IMR-90 (cell line): Measurements from ENCODE around the gene RYR1. TPM values are rescaled to one million over a fixed set of nuclear protein-coding genes. Genes with fewer than 3 reads are reported as not detected.

ENCODE experiments used
- ATAC-seq: fragments of 200-7000 bp; cut with Tn5 transposase; 2 replicates; pipeline ENCODE4 v1.9.1; 2020; ENCODE audit warnings: low read depth, mild to moderate bottlenecking, moderate library complexity
- BruUV-seq: library from RNA; stranded (reverse); fragments of 400-500 nt; replicated peaks from 2 replicates; lab custom pipeline; 2021; lab: Mats Ljungman, UMichigan
- CTCF ChIA-PET: fragments of 300-600 bp; formaldehyde crosslinking; extraction: SDS; loops from one replicate; lab custom pipeline; 2021; ENCODE audit warnings: antibody characterized with exemption; lab: Yijun Ruan, JAX
- POLR2A ChIA-PET: fragments of 300-600 bp; sonication (Branson Sonifier 250); formaldehyde crosslinking; loops from one replicate; lab custom pipeline; 2022; ENCODE audit warnings: antibody characterized with exemption; ENCODE audit not compliant: unreplicated experiment; lab: Charles Lee
- DNase-seq: peaks from one replicate; pipeline ENCODE4 v3.0.0; 2013
- H2AFZ ChIP-seq: replicated peaks from 2 replicates; pipeline ENCODE3; 2013; ENCODE audit warnings: low read length, mild to moderate bottlenecking; ENCODE audit not compliant: poor library complexity
- H2AK5ac ChIP-seq: 2 replicates; pipeline ENCODE4 v1.6.1; 2013; ENCODE audit warnings: low read depth, low read length, inconsistent platforms
- H2AK9ac ChIP-seq: replicated peaks from 2 replicates; pipeline ENCODE3; 2013; ENCODE audit warnings: mild to moderate bottlenecking, low read depth, low read length, moderate library complexity; ENCODE audit not compliant: poor library complexity
- H2BK120ac ChIP-seq: 2 replicates; pipeline ENCODE4 v1.6.1; 2013; ENCODE audit warnings: low read depth, low read length, inconsistent platforms
- H2BK15ac ChIP-seq: 3 replicates; pipeline ENCODE4 v1.6.1; 2013; ENCODE audit warnings: low read depth, low read length, inconsistent platforms
- H2BK20ac ChIP-seq: 2 replicates; pipeline ENCODE4 v1.6.1; 2013; ENCODE audit warnings: low read depth, mild to moderate bottlenecking, inconsistent platforms, low read length, moderate library complexity
- H2BK5ac ChIP-seq: 2 replicates; pipeline ENCODE4 v1.6.1; 2013; ENCODE audit warnings: mild to moderate bottlenecking, low read depth, low read length, inconsistent platforms; ENCODE audit not compliant: poor library complexity, severe bottlenecking
- H3K14ac ChIP-seq: replicated peaks from 2 replicates; pipeline ENCODE4 v1.6.1; 2013; ENCODE audit warnings: low read depth, low read length, inconsistent platforms
- H3K18ac ChIP-seq: 2 replicates; pipeline ENCODE4 v1.6.1; 2013; ENCODE audit warnings: low read depth, low read length, control low read depth
- H3K23ac ChIP-seq: 2 replicates; pipeline ENCODE4 v1.6.1; 2013; ENCODE audit warnings: low read depth, low read length, inconsistent platforms
- H3K27ac ChIP-seq: 2 replicates; pipeline ENCODE4 v1.5.1; 2013; ENCODE audit warnings: mild to moderate bottlenecking, control low read depth, low read length; ENCODE audit not compliant: insufficient read depth
- H3K27me3 ChIP-seq: 2 replicates; pipeline ENCODE4 v1.6.1; 2013; ENCODE audit warnings: low read length; ENCODE audit not compliant: control insufficient read depth, insufficient read depth
- H3K36me3 ChIP-seq: 2 replicates; pipeline ENCODE4 v1.6.1; 2013; ENCODE audit warnings: low read length, mixed read lengths; ENCODE audit not compliant: control insufficient read depth, insufficient read depth
- H3K4ac ChIP-seq: 2 replicates; pipeline ENCODE4 v1.6.1; 2013; ENCODE audit warnings: low read depth, low read length, inconsistent platforms
- H3K4me1 ChIP-seq: 2 replicates; pipeline ENCODE4 v1.6.1; 2013; ENCODE audit warnings: low read length, mixed read lengths; ENCODE audit not compliant: control insufficient read depth, insufficient read depth
- H3K4me2 ChIP-seq: 2 replicates; pipeline ENCODE4 v1.6.1; 2013; ENCODE audit warnings: low read depth, mild to moderate bottlenecking, control low read depth, low read length, moderate library complexity
- H3K4me3 ChIP-seq: 2 replicates; pipeline ENCODE4 v1.5.1; 2013; ENCODE audit warnings: low read depth, mild to moderate bottlenecking, control low read depth, low read length, moderate library complexity; ENCODE audit not compliant: insufficient read depth
- H3K56ac ChIP-seq: 2 replicates; pipeline ENCODE4 v1.6.1; 2013; ENCODE audit warnings: low read length, inconsistent platforms; ENCODE audit not compliant: insufficient read depth; ENCODE audit errors: extremely low read depth
- H3K79me1 ChIP-seq, 2 experiments: 2 replicates each; pipeline ENCODE4 v1.6.1; 2013; ENCODE audit warnings: low read length in 2 of 2, inconsistent platforms in 1 of 2, low read depth in 1 of 2
- H3K9ac ChIP-seq: 2 replicates; pipeline ENCODE4 v1.6.1; 2013; ENCODE audit warnings: low read depth, low read length, control low read depth
- H3K9me1 ChIP-seq: 2 replicates; pipeline ENCODE4 v1.6.1; 2013; ENCODE audit warnings: low read length, inconsistent platforms; ENCODE audit not compliant: insufficient read depth
- H3K9me3 ChIP-seq: 2 replicates; pipeline ENCODE4 v1.6.1; 2013; ENCODE audit warnings: low read length; ENCODE audit not compliant: control insufficient read depth, insufficient read depth
- H4K20me1 ChIP-seq: 2 replicates; pipeline ENCODE4 v1.6.1; 2013; ENCODE audit warnings: low read length, inconsistent platforms; ENCODE audit not compliant: insufficient read depth
- H4K5ac ChIP-seq: 2 replicates; pipeline ENCODE4 v1.6.1; 2013; ENCODE audit warnings: mild to moderate bottlenecking, low read depth, low read length, control low read depth
- H4K8ac ChIP-seq, 2 experiments: 2 replicates each; pipeline ENCODE4 v1.6.1; 2013; ENCODE audit warnings: low read depth in 2 of 2, low read length in 2 of 2, control low read depth in 1 of 2, inconsistent platforms in 1 of 2
- H4K91ac ChIP-seq: 2 replicates; pipeline ENCODE4 v1.6.1; 2013; ENCODE audit warnings: low read depth, low read length, inconsistent platforms; ENCODE audit not compliant: insufficient read depth
- BHLHE40 ChIP-seq: fragments of 150-350 bp; IDR thresholded peaks from 2 replicates; pipeline ENCODE4 v1.6.1; 2016; ENCODE audit warnings: mild to moderate bottlenecking, low read depth, low read length
- CEBPB ChIP-seq: IDR thresholded peaks from 2 replicates; pipeline ENCODE4 v1.6.1; 2012; ENCODE audit warnings: low read depth, low read length, improper control_type of control experiment
- CHD1 ChIP-seq: IDR thresholded peaks from 2 replicates; pipeline ENCODE4 v1.6.1; 2012; ENCODE audit warnings: low read depth, low read length, improper control_type of control experiment
- ELK1 ChIP-seq: fragments of 150-350 bp; IDR thresholded peaks from 2 replicates; pipeline ENCODE4 v1.6.1; 2016; ENCODE audit warnings: low read depth, mild to moderate bottlenecking, low read length, moderate library complexity, borderline replicate concordance
- FOS ChIP-seq: fragments of 150-350 bp; IDR thresholded peaks from 2 replicates; pipeline ENCODE4 v1.6.1; 2016; ENCODE audit warnings: low read depth, low read length
- MAFK ChIP-seq: IDR thresholded peaks from 2 replicates; pipeline ENCODE4 v1.6.1; 2012; ENCODE audit warnings: low read depth, low read length, improper control_type of control experiment
- MAZ ChIP-seq: IDR thresholded peaks from 2 replicates; pipeline ENCODE4 v1.6.1; 2012; ENCODE audit warnings: low read depth, mild to moderate bottlenecking, low read length, improper control_type of control experiment, moderate library complexity, borderline replicate concordance
- MXI1 ChIP-seq: IDR thresholded peaks from 2 replicates; pipeline ENCODE4 v1.6.1; 2012; ENCODE audit warnings: low read depth, mild to moderate bottlenecking, low read length, moderate library complexity, borderline replicate concordance
- NFE2L2 ChIP-seq: fragments of 150-350 bp; IDR thresholded peaks from 2 replicates; pipeline ENCODE4 v1.6.1; 2016; ENCODE audit warnings: low read depth, mild to moderate bottlenecking, low read length
- POLR2A ChIP-seq: IDR thresholded peaks from 2 replicates; pipeline ENCODE4 v1.6.1; 2012; ENCODE audit warnings: mild to moderate bottlenecking, low read depth, low read length
- RAD21 ChIP-seq: IDR thresholded peaks from 2 replicates; pipeline ENCODE4 v1.6.1; 2012; ENCODE audit warnings: low read length, improper control_type of control experiment
- RCOR1 ChIP-seq: IDR thresholded peaks from 2 replicates; pipeline ENCODE4 v1.6.1; 2012; ENCODE audit warnings: mild to moderate bottlenecking, low read length, improper control_type of control experiment; ENCODE audit not compliant: insufficient replicate concordance
- RFX5 ChIP-seq: IDR thresholded peaks from 2 replicates; pipeline ENCODE4 v1.8.0; 2012; ENCODE audit warnings: low read depth, mild to moderate bottlenecking, low read length, moderate library complexity
- SMC3 ChIP-seq: fragments of 150-350 bp; IDR thresholded peaks from 2 replicates; pipeline ENCODE4 v1.6.1; 2016; ENCODE audit warnings: low read depth, mild to moderate bottlenecking, antibody characterized with exemption, low read length, moderate library complexity
- USF2 ChIP-seq: fragments of 150-350 bp; IDR thresholded peaks from 2 replicates; pipeline ENCODE4 v1.6.1; 2017; ENCODE audit warnings: mild to moderate bottlenecking, antibody characterized with exemption, low read length, low read depth
- WGBS, 2 experiments: methylation state at CpG; one replicate each; pipeline versions ENCODE4 v1.1.5 to v1.1.7; 2013; ENCODE audit warnings: missing lambda C conversion rate in 2 of 2; ENCODE audit not compliant: insufficient read length in 1 of 2; ENCODE audit errors: extremely low coverage in 2 of 2; 5-methylcytosine and 5-hydroxymethylcytosine counted together
- dilution Hi-C: fragments of 300-500 bp; cut with HindIII; formaldehyde crosslinking; loops from one replicate; pipeline ENCODE4 v1.14.3; 2018; ENCODE audit warnings: low sequenced_read_pairs; ENCODE audit not compliant: unreplicated experiment
- in situ Hi-C: fragments of 300-500 bp; cut with MboI; formaldehyde crosslinking; loops from 3 replicates; pipeline ENCODE4 v1.14.3; 2019; ENCODE audit warnings: low sequenced_read_pairs, inconsistent platforms, mixed read lengths
- intact Hi-C: fragments of 100-400 bp; cut with micrococcal nuclease; formaldehyde crosslinking; loops from 2 replicates; pipeline ENCODE4 v1.10.0; 2022
- polyA plus RNA-seq, 3 experiments: library from polyadenylated mRNA; depleted of rRNA; stranded (reverse); fragments of >200 nt; gene quantifications; 2 replicates each; pipeline ENCODE4 v1.2.3, GENCODE V29; 2012; ENCODE audit warnings: low replicate concordance in 1 of 3
- total RNA-seq: library from RNA; depleted of rRNA; stranded (reverse); fragments of >200 nt; gene quantifications from 2 replicates; pipeline ENCODE4 v1.2.3, GENCODE V29; 2012
- TF ChIP-seq, protein P1 (sequence below): conservative IDR thresholded peaks from 2 replicates; pipeline ENCODE4 v1.5.1; 2012; ENCODE audit warnings: mild to moderate bottlenecking, low read depth, low read length, improper control_type of control experiment

RYR1 gene
- total and polyA plus RNA-seq, 2 of the 4 experiments (the other 2 are of a cell fraction): not detected

GRCh38 chr19:38516802-38517201, 83.3 kb downstream of the RYR1 start:
- H3K36me3 ChIP-seq: no peaks in the 10 kb centered on the region
- H2BK20ac ChIP-seq: no peak overlapping the region
- no peak overlapping the region for H4K91ac ChIP-seq
- dilution Hi-C loops (no loop called here), intact Hi-C loops (loop anchor here (10.0 kb wide), 1 partner anchor 282 kb away; no protein-coding TSS in a partner anchor), in situ Hi-C loops (no loop called here)
- no peak overlapping the region for H3K18ac ChIP-seq
- no peak overlapping the region for H2BK15ac ChIP-seq
- H3K9me1 ChIP-seq: no peaks in the 10 kb centered on the region
- ChIA-PET CTCF (no interaction called here), POLR2A (no interaction called here)
- no peaks in the 10 kb centered on the region for H3K79me1 ChIP-seq
- no peak overlapping the region for H3K56ac ChIP-seq
- WGBS, 2 experiments: 68% methylated on average over 3 of the region's 6 CpGs; no CpG with 5 or more reads in 1 of the 2 experiments
- no peak overlapping the region for H2BK120ac ChIP-seq
- H3K23ac ChIP-seq: no peak overlapping the region
- no peak overlapping the region for H3K9ac ChIP-seq
- no peaks in the 10 kb centered on the region for H3K9me3 ChIP-seq
- no peak overlapping the region for H3K4me2 ChIP-seq
- H3K4ac ChIP-seq: no peak overlapping the region
- H3K27me3 ChIP-seq: peaks cover 6% of the 10 kb centered on the region; the same call in 1 of the 2 replicates
- no peak overlapping the region for H2AK5ac ChIP-seq
- H4K5ac ChIP-seq: no peak overlapping the region
- DNase-seq: no peak
- no peak overlapping the region for H2BK5ac ChIP-seq
- no peak for TF ChIP-seq BHLHE40
- no peak for TF ChIP-seq SMC3
- no peak for TF ChIP-seq CEBPB
- TF ChIP-seq MXI1: no peak
- no peak for TF ChIP-seq RAD21
- TF ChIP-seq MAZ: no peak
- TF ChIP-seq, protein P1, sequence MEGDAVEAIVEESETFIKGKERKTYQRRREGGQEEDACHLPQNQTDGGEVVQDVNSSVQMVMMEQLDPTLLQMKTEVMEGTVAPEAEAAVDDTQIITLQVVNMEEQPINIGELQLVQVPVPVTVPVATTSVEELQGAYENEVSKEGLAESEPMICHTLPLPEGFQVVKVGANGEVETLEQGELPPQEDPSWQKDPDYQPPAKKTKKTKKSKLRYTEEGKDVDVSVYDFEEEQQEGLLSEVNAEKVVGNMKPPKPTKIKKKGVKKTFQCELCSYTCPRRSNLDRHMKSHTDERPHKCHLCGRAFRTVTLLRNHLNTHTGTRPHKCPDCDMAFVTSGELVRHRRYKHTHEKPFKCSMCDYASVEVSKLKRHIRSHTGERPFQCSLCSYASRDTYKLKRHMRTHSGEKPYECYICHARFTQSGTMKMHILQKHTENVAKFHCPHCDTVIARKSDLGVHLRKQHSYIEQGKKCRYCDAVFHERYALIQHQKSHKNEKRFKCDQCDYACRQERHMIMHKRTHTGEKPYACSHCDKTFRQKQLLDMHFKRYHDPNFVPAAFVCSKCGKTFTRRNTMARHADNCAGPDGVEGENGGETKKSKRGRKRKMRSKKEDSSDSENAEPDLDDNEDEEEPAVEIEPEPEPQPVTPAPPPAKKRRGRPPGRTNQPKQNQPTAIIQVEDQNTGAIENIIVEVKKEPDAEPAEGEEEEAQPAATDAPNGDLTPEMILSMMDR: no peak
- no peak for TF ChIP-seq POLR2A
- no peak for TF ChIP-seq RFX5
- TF ChIP-seq RCOR1: no peak
- no peak for TF ChIP-seq USF2
- no peak for TF ChIP-seq MAFK
- no peak for TF ChIP-seq NFE2L2
- no peak for TF ChIP-seq FOS
- TF ChIP-seq ELK1: no peak
- no peak for TF ChIP-seq CHD1
- H3K14ac ChIP-seq: no peak overlapping the region
- H4K20me1 ChIP-seq: no peaks in the 10 kb centered on the region
- no peak overlapping the region for H3K4me3 ChIP-seq
- H4K8ac ChIP-seq: no peak overlapping the region
- H3K4me1 ChIP-seq: no peaks in the 10 kb centered on the region
- H2AK9ac ChIP-seq: no peak overlapping the region
- no TSS peak for BruUV-seq
- H2AFZ ChIP-seq: no peak overlapping the region
- H3K27ac ChIP-seq: no peak overlapping the region
- ATAC-seq: no peak
